Hepatocyte (in vitro differentiated cells): ENCODE data around the gene CCDC86.

ENCODE experiments used
- CTCF ChIP-seq: fragments of 200-600 bp; sonication (generic); IDR thresholded peaks from 2 replicates; pipeline ENCODE4 v1.5.1; 2016; ENCODE audit warnings: antibody characterized with exemption, mild to moderate bottlenecking; ENCODE audit not compliant: poor library complexity
- EZH2 ChIP-seq: fragments of 200-600 bp; sonication (generic); IDR thresholded peaks from 2 replicates; pipeline ENCODE4 v1.6.1; 2016; ENCODE audit warnings: antibody characterized with exemption, mild to moderate bottlenecking, borderline replicate concordance
- EZH2phosphoT487 ChIP-seq: fragments of 200-600 bp; sonication (generic); IDR thresholded peaks from one replicate; pipeline ENCODE4 v1.6.1; 2018; ENCODE audit warnings: antibody characterized with exemption, mild to moderate bottlenecking, low read depth, moderate library complexity; ENCODE audit not compliant: unreplicated experiment, severe bottlenecking

DNA sequence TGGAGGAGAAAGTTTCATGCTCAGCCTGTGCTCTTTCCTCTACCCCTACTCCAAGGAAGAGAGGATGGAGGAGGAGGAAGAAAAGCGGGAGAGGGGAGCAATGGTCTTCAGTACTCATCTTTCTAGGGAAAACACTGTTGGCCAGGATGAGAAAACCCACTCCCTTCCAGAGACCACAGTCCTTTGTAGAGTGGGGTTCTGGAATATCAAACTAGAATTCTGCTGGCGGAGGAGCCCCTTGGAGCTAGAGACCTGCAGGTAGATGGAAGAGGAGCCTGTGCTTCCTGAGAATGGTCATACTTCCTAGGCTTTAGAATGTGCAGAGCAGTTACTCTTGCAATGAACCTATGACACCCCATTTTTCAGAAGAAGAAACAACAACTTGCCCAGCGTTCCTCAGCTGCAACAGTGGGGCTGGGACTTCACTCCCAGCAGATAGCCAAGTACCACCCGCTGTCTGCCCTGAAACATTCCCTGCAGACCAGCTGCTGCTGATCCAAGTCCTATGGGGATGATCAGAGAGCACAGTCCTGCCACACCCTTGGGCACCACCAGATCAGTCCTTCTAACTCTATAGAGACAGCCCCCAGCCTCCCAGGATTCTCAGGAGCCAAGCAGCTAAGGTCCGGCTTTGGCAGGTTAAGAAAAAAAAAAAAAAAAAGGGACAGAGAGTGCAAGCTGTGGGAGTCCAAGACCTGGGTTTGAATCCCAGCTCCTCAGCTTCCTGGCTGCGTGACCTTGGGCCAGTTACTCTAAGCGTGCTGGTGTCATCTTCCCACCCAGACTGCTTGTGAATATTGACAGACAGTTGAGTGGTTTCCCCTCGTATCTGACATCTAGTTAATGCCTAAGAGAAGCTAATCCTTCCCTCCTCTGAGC is 13.2 kb downstream of the CCDC86 start:
- TF ChIP-seq EZH2 (no peak), CTCF (no peak), EZH2phosphoT487 (no peak)
